Keratinocyte (primary cell): Measurements from ENCODE around the gene AMIGO1.

Source experiments
- EZH2 ChIP-seq: IDR thresholded peaks from one replicate; pipeline ENCODE4 v1.6.1; 2012; ENCODE audit warnings: inconsistent platforms, mild to moderate bottlenecking, low read length, moderate library complexity
- TF ChIP-seq, protein P1 (sequence below), 3 experiments: IDR thresholded peaks in 1 of 3; conservative IDR thresholded peaks in 1 of 3; optimal IDR thresholded peaks in 1 of 3; 2 replicates in 2 of 3; 3 replicates in 1 of 3; pipeline versions ENCODE3 to v1.5.1; 2011; ENCODE audit warnings: low read length in 3 of 3, mild to moderate bottlenecking in 3 of 3, moderate library complexity in 2 of 3, control low read depth in 1 of 3, inconsistent platforms in 1 of 3; ENCODE audit not compliant: insufficient read depth in 2 of 3; ENCODE audit errors: extremely low read depth in 1 of 3

DNA sequence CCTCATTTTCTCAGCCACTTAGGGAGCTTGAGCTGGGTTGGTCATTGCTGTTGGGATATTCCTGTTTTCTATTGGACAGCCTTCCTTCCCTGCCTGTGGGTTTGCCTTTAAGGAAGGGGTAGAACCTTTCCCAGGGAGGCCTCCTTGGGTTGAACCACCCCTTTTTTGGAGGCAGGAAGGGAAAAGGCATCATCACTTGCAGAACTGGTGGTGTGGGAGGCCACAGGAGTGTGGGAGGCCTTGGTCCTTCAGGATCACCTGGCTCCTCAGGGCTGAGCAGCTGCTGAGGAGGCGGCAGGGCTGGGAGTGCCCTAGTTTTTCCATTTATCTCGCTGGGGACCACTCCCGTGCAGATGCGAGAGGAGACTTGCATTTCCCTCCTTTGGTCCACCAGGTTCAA is 16.3 kb downstream of the AMIGO1 start:
- TF ChIP-seq, protein P1, sequence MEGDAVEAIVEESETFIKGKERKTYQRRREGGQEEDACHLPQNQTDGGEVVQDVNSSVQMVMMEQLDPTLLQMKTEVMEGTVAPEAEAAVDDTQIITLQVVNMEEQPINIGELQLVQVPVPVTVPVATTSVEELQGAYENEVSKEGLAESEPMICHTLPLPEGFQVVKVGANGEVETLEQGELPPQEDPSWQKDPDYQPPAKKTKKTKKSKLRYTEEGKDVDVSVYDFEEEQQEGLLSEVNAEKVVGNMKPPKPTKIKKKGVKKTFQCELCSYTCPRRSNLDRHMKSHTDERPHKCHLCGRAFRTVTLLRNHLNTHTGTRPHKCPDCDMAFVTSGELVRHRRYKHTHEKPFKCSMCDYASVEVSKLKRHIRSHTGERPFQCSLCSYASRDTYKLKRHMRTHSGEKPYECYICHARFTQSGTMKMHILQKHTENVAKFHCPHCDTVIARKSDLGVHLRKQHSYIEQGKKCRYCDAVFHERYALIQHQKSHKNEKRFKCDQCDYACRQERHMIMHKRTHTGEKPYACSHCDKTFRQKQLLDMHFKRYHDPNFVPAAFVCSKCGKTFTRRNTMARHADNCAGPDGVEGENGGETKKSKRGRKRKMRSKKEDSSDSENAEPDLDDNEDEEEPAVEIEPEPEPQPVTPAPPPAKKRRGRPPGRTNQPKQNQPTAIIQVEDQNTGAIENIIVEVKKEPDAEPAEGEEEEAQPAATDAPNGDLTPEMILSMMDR (optimal IDR thresholded peaks at IDR 0.05 in 1 of 3, IDR thresholded peaks at IDR 0.05 in 1 of 3, conservative IDR thresholded peaks at IDR 0.05 in 1 of 3; ENCODE audit: extremely low read depth in 1 of 3, insufficient read depth in 2 of 3, low read length in 3 of 3): no peak
- no peak for TF ChIP-seq EZH2
